GM21529 (cell line): ENCODE results near the gene TENM4.

Source experiments
- ATAC-seq: cut with Tn5 transposase; IDR thresholded peaks from one replicate; pipeline ENCODE4 v1.9.1; 2021; ENCODE audit not compliant: unreplicated experiment

TENM4 gene

DNA sequence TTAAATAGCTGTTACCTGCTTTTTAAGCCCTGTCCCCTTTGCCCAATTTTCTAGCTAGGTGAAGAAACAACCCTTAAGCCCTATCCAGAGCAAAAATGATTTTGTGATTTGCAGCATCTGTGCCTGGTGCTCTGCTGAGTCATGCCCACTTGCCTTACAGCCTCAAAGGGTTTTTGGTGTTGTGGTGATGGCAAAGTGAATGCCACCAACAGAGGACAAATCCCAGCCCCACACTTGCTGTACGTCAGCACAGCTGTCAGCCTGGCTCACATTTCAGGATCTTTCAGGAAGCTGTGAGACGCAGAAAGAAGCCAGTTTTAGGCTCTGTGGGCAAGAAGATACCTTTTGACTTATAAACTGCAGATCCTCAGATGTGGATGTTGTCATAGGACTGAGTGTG is 401.7 kb downstream of the TENM4 start:
- no peak for ATAC-seq

- ATAC-seq: no peak
These were observed 404.9 kb downstream of the TENM4 start for GRCh38 chr11:79035881-79036280.

DNA sequence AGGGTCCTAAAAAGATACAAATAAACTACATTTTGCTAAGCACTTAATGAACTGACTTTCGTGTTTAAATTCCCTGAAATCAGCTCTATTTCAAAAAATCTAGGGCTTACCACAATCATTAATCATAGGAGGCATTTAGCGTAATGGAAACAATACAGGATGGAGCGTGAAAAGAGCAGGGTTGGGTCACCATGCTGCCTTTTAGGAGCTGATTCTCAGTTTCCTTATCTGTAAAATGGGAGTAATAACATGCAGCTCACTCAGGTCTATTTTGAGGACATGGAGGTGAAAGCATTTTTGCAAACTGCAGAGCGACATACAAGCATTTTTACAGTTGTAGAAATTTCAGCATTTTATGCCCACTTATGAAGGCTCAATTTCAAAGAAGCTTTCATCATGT is 407.0 kb downstream of the TENM4 start:
- no peak for ATAC-seq

- no peak for ATAC-seq
These were observed 410.4 kb downstream of the TENM4 start for GRCh38 chr11:79030448-79030847.

DNA sequence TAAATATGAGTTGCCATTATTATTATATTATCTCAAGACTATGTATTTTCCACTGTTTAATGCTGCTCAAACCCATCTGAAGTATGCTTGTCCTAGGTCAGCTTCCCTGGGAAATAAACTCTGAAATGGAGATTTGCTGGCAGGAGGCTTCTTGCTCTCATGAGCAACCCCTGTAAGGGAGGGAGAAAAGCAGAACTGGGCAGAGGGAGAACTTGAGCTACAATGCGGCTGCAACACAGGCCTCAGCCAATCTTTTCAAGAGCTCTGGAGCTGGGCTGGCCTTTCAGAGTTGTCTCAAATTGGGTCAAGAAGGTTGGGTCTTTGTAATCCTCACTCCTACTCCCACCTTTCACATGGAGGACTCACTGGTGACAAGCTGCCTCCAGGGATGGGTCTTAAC is 412.6 kb downstream of the TENM4 start:
- no peak for ATAC-seq

- ATAC-seq: peak; percentile 81
These were observed 413.9 kb downstream of the TENM4 start for GRCh38 chr11:79026803-79027445.

- ATAC-seq: no peak
These were observed 415.2 kb downstream of the TENM4 start for GRCh38 chr11:79025622-79026021.

DNA sequence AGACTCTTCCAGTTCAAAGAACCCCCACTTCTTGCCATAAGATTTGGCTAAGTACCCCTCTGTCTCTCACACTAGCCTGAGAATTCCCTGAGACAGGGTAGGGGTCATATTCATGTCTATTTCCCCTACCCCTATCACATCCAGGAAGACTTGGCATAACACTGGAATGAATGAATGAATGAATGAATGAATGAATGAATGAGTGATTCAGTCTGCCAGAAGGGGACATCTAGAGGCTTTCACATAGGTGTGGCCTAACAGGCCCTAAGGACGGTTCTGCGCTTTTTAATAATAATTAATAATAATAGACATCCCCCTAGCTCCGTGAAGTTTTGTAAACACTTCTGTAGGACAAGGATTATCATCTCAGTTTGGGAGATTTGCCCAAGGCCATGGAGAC is 415.7 kb downstream of the TENM4 start:
- no peak for ATAC-seq

GRCh38 chr11:79022265-79022664 is 418.6 kb downstream of the TENM4 start:
- ATAC-seq: no peak

GRCh38 chr11:79021601-79022000 is 419.2 kb downstream of the TENM4 start:
- no peak for ATAC-seq

GRCh38 chr11:79019975-79020374 is 420.9 kb downstream of the TENM4 start:
- ATAC-seq: no peak

DNA sequence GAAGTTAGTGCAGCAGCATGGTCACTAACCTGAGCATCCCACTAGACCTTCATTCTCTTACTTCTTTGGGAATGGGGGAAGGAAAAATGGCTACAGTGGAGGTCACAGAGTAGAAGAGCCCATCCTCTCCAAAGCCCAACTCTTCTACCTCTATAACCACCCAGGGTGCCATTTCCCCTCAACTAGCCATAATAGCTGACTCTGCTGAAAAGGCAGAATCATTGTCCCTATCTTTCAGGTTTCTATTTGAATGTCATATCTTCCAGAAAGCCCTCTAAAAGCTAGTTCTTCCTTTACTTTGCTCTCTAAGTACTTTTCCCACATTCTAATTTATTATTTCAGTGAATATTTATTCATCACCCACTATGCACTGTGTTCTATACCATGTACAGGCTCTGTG is 421.6 kb downstream of the TENM4 start:
- no peak for ATAC-seq

GRCh38 chr11:79018371-79018849 is 422.4 kb downstream of the TENM4 start:
- ATAC-seq: no peak

DNA sequence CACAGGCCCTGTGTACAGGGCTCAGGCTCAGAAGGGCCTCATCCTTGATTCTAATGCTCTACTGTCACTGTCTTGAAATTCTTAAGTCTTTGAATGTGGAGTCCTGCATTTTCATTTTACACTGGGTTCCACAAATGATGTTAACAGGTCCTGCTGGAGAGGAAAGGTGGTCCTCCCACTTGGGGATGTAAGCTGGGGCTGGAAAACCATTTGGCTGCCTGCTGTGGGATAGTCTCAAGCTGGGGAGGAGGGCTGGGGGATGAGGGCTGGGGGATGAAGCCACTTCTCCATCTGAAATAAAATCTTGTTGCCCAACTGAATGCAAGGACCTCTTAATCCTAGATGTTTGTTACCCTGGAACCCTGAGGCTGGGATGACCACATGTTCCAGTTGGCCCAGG is 423.0 kb downstream of the TENM4 start:
- ATAC-seq: no peak

DNA sequence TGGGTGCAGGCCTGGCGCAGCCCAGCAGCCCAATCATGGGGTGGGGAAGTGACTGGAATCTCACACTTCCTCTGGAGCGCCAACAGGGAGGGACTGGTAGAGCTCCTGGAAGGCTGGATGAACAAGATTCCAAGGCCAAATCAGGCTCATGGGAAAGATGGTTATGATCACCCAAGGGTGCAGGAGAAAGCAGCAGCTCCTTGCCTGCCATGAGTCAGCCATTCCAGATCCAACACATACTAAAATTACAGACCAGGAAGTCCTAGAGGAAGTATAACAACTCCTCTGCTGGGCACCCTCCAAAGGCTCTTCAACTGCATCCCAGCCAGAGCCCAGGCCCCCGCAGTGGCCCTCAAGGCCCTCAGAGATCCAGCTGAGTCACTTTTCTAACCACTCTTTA is 427.3 kb downstream of the TENM4 start:
- no peak for ATAC-seq

DNA sequence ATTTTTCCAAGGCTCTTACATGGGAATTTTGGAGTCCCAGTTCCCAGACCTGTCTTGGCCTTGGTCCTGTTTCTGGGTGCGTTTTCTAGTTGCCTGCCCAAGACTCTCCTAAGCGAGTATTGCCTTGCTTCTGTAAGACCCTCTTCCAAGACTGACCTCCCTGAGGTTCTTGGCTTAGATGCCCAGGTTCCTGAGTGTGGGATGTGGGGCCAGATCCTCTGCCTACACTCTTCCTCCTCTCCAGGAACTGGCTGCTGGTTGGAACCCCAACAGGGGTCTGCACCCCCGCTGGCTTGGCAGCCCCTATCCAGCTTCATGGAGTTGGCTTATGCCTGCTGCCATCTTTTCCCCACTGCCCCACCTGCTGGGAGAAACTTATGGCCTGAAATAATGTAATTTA is 429.5 kb downstream of the TENM4 start:
- ATAC-seq: no peak

DNA sequence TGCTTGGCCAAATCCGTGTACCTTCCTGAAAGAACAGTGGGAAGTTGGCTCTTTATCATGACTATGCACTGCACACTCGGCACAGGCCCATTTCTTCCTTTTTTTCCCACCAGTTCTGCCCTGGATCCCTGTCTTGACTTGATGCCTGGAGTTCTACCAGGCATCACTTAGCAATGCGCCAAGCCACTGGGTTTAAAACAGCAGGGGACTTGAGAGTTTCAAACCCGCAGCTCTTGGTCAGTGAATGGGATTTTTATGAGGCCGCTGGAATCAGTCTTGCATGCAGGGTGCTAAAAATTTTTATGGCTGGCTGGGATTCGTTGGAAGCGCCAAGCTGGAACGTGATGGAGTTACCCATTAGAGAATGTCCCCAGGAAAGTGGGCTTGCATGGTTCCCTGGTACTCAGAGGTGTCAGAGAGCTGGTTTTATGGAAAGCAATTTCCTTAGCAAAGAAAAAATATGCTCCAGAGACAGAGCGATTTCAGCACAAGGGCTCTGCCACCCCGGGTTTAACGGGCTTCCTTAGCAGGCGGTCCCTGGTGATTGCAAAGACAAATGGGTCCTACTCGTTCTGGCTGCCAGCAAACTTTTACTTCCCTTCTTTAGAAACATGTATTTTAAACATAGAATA is 432.9 kb downstream of the TENM4 start:
- ATAC-seq: no peak

DNA sequence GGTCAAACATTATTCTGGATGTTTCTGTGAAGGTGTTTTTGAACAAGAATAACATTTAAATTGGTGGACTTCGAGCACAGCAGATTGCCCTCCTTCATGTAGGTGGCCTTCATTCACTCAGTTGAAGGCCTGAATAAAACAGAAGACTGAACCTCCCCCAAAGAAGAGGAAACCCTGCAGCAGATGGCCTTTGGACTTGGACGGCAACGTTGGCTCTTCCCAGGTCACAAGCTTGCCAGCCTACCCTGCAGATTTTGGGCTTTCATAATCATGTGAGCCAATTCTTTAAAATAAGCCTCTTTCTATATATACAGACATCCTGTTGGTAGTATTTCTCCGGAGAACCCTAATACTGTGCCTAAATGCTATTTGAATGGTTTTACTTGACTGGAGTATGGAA is 434.0 kb downstream of the TENM4 start:
- no peak for ATAC-seq

DNA sequence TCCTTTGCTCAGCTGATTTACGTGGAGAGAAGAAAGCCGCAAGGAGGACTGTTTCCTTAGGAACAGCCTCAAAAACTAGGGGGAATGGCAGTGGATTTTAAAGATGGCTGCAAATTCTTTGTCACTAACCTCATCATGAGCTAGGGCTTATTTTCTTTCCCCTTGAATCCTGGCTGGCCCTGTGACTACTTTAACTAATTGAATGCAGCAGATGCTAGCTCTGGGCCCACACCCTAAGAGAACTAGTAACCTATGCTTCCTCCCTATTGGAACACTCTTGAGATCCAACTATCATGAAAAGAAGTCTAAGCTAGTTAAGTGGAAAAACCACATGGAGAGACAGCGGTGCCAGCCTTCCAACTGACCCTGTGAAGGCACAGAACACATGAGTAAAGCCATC is 444.8 kb downstream of the TENM4 start:
- ATAC-seq: no peak

DNA sequence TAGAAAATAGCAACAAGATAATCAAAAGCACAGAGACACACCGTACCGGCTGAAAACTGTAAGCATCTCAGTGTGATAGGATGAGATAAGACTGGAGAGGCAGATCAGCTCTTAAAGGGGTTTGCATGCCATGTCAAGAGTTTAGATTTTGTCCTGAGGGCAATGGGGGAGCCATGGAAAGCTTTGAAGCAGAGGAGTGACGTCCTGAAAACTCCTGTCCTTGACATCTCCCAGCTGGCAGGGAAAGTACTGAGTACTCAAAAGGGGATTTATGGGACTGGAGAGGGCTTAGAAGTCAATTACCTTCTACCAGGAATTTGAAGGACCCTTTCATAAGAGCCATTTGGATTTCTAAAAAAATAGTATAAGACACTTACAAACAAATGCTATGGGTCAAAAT is 445.7 kb downstream of the TENM4 start:
- no peak for ATAC-seq

DNA sequence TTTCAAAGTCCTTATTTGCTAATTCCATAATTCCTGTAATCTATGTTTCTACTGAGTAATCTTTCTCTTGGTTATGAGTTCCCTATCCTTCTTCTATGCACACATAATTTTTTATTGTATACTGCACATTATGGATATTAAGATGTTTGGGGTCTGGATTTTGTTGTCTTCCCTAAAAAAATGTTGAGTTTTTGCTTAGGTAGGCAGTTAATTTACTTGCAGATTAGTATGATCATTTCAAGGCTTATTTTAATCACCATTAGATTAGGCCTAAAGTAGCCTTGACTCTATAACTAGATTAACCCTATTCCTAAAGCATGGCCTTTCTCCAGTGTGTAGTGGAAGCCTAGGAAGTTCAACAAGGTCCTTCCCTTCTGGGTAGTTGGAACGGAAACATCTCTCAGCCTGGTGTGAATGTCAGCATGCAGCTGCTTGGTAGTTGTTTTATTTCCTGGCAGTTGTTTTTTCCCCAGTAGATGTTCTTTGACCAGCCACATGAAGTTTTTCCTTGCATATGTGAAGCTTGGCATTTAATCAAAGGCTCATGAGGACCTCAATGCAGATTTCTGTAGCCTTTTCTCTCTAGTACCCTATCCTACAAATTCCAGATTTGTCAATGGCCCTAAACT is 446.9 kb downstream of the TENM4 start:
- ATAC-seq: no peak

DNA sequence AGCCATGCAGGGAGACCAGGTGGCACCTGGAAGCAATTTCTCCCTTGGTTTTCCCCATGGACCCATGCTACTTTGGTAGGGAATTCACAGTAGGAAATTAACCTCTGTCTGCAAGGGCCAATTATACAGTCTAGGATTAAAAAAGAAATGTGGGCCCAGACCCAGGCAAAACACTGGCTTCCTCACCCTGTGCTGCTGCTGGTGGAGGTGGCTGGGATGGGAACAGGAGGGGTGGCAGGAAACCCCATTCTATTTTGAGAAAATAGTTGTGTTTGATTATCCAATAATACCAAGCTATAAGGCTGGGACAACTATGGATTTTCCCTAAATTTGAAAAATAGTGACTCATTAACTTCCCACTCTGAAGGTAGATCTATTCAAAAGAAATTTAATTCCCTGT is 449.1 kb downstream of the TENM4 start:
- ATAC-seq: no peak

DNA sequence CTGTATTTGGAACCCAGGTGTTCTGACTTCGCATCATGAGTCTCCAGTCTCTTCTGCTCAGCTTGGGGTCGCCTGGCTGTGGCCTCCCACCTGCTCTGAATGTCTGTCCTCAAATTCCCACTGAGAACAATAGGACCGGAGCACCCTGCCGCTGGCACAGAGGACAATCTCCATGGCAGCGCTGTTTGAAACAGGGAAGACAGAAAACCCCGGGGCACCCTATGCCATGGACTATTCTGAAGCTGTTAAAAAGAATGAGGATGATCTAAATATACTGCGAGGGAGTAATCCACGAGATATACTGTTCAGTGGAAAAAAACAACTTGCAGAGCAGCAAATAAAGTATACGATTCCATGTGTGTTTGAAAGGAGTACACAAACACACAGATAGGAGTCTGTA is 450.6 kb downstream of the TENM4 start:
- no peak for ATAC-seq
